Measurements from ENCODE around the gene ZNF710. TPM values are rescaled to one million over a fixed set of nuclear protein-coding genes. Genes with fewer than 3 reads are reported as not detected.

Gene ZNF710
- total RNA-seq, 1 donor from 2014 or later, result 5.6 TPM

GRCh38 chr15:89993349-89993748 is 7.8 kb upstream of the ZNF710 start:
- DNase-seq, result no peak

- no peak for DNase-seq
These were observed 4.0 kb upstream of the ZNF710 start for GRCh38 chr15:89997079-89997478.

GRCh38 chr15:89998141-89998661 is 2.9 kb upstream of the ZNF710 start:
- no peak for DNase-seq

- DNase-seq, result no peak
These were observed 2.0 kb upstream of the ZNF710 start for GRCh38 chr15:89998923-89999675.

GRCh38 chr15:89999676-90000185 is 1.4 kb upstream of the ZNF710 start:
- DNase-seq, result peak; percentile 52

- peak; percentile 65 for DNase-seq
These were observed 730 bp upstream of the ZNF710 start for GRCh38 chr15:90000186-90001001.

- peak; percentile 80 for DNase-seq
These were observed 731 bp downstream of the ZNF710 start for GRCh38 chr15:90001683-90002427.

- peak; percentile 63 for DNase-seq
These were observed 1.3 kb downstream of the ZNF710 start for GRCh38 chr15:90002428-90002844.

GRCh38 chr15:90003736-90004135 is 2.6 kb downstream of the ZNF710 start:
- no peak for DNase-seq

- DNase-seq, result no peak
These were observed 3.1 kb downstream of the ZNF710 start for GRCh38 chr15:90004252-90004651.

- DNase-seq, result no peak
These were observed 3.5 kb downstream of the ZNF710 start for GRCh38 chr15:90004671-90005070.

- DNase-seq, result no peak
These were observed 5.3 kb downstream of the ZNF710 start for GRCh38 chr15:90006217-90007075.

- DNase-seq, result no peak
These were observed 5.9 kb downstream of the ZNF710 start for GRCh38 chr15:90007076-90007460.

GRCh38 chr15:90008607-90009006 is 7.5 kb downstream of the ZNF710 start:
- DNase-seq, result no peak

GRCh38 chr15:90009301-90010022 is 8.3 kb downstream of the ZNF710 start:
- no peak for DNase-seq

- no peak for DNase-seq
These were observed 10.6 kb downstream of the ZNF710 start for GRCh38 chr15:90011705-90012104.

- no peak for DNase-seq
These were observed 12.4 kb downstream of the ZNF710 start for GRCh38 chr15:90013503-90013937.

GRCh38 chr15:90015294-90015693 is 14.2 kb downstream of the ZNF710 start:
- DNase-seq, result no peak

- no peak for DNase-seq
These were observed 14.6 kb downstream of the ZNF710 start for GRCh38 chr15:90015749-90016148.

- DNase-seq, result no peak
These were observed 15.6 kb downstream of the ZNF710 start for GRCh38 chr15:90016721-90017120.
